Gastrocnemius medialis (tissue), 4 donors: Measurements from ENCODE around the gene RTN3. TPM values are rescaled to one million over a fixed set of nuclear protein-coding genes. Genes with fewer than 3 reads are reported as not detected.

Experiments used
- ATAC-seq, 2 donors: fragments of 150-250 bp; one replicate each; pipeline ENCODE4 v1.9.1; 2016
- DNase-seq, 2 donors: peaks; one replicate each; pipeline ENCODE4 v3.0.0-alpha.2; 2019
- H3K27ac ChIP-seq, 4 donors: fragments of 200-600 bp; sonication (generic); 1 replicate in 1 of 4; 2 replicates in 3 of 4; pipeline ENCODE4 v1.5.1; 2016 to 2018; ENCODE audit warnings: mild to moderate bottlenecking in 2 of 4, moderate library complexity in 1 of 4
- H3K27me3 ChIP-seq, 3 donors: fragments of 200-600 bp; sonication (generic) in 2 of 3; 1 replicate in 1 of 3; 2 replicates in 2 of 3; pipeline versions ENCODE4 v1.5.1 to v1.6.0; 2016 to 2019; ENCODE audit warnings: mild to moderate bottlenecking in 1 of 3, moderate library complexity in 1 of 3
- H3K36me3 ChIP-seq, 2 donors: fragments of 200-600 bp; sonication (generic) in 1 of 2; one replicate each; pipeline ENCODE4 v1.5.1; 2017 to 2018
- H3K4me1 ChIP-seq, 2 donors: fragments of 200-600 bp; sonication (generic) in 1 of 2; one replicate each; pipeline ENCODE4 v1.5.1; 2016 to 2017; ENCODE audit warnings: mild to moderate bottlenecking in 2 of 2
- H3K4me3 ChIP-seq, 4 donors: fragments of 200-600 bp; sonication (generic) in 3 of 4; 1 replicate in 1 of 4; 2 replicates in 3 of 4; pipeline ENCODE4 v1.5.1; 2016 to 2019; ENCODE audit warnings: mild to moderate bottlenecking in 2 of 4
- H3K9me3 ChIP-seq, 3 donors: fragments of 200-600 bp; sonication (generic) in 2 of 3; 1 replicate in 1 of 3; 2 replicates in 2 of 3; pipeline ENCODE4 v1.5.1; 2016 to 2019
- CTCF ChIP-seq, 5 experiments: fragments of 450-650 bp in 3 of 5; fragments of 200-600 bp in 2 of 5; sonication (generic) in 2 of 5; IDR thresholded peaks in 4 of 5; conservative IDR thresholded peaks in 1 of 5; 1 replicate in 4 of 5; 2 replicates in 1 of 5; pipeline ENCODE4 v1.5.1; 2016 to 2019; ENCODE audit warnings: antibody characterized with exemption in 5 of 5, mild to moderate bottlenecking in 3 of 5, moderate library complexity in 3 of 5
- POLR2A ChIP-seq, 2 donors: fragments of 450-650 bp; IDR thresholded peaks; one replicate each; pipeline ENCODE4 v1.6.1; 2017; ENCODE audit warnings: antibody characterized with exemption in 2 of 2, mild to moderate bottlenecking in 2 of 2, moderate library complexity in 2 of 2
- in situ Hi-C, 4 donors: fragments of 200-750 bp; cut with MboI; loops; one replicate each; pipeline versions ENCODE4 v1.15.0 to v1.8.0; 2017; ENCODE audit warnings: low sequenced_read_pairs in 4 of 4
- intact Hi-C: fragments of 100-400 bp; cut with DNase I; formaldehyde crosslinking; loops from one replicate; pipeline ENCODE4 v1.15.1; 2023; ENCODE audit warnings: low total_unique reads
- total RNA-seq, 4 donors: library from RNA; depleted of rRNA; stranded (reverse); fragments of >200 nt; gene quantifications; one replicate each; pipeline versions ENCODE4 v1.1.0 to v1.2.3, GENCODE V29; 2016

RTN3 gene
- total RNA-seq, 4 donors from 2014 or later: 45.5 to 112 (median 86.0) TPM

DNA sequence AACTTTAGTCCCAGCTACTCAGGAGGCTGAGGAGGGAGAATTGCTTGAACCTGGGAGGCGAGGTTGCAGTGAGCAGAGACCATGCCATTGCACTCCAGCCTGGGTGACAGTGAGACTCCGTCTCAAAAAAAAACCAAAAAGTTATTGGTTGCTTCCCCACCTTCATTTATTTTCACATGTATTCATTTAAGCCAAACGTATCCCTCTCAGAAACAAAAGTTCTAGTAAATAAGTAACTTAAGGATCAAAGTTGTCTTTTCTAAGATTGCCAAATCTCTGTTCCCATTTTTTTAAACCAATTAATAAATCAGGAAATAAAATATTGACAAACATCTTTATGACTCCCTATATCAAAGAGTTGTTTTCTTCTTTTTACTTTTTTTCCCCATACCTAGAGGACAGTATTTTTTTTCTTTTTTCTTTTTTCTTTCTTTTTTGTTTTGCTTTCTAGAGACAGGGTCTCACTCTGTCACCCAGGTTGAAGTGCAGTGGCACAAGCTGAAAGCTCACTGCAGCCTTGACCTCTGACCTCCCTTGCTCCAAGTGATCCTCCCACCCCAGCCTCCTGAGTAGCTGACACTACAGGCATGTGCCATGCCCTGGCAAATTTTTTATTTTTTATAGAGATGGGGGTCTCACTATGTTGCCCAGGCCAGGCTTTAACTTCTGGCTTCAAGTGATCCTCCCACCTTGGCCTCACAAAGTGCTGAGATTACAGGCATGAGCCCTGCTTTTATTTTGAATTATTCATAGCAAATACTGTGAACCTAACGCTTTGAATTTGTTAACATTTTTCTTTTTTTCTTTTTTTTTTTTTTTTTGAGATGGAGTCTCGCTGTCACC lies 75.8 kb downstream of the RTN3 start:
- ATAC-seq (no peak), DNase-seq (no peak)
- H3K27me3 ChIP-seq: no peaks in the 10 kb centered on the region
- no peaks in the 10 kb centered on the region for H3K9me3 ChIP-seq
- intact Hi-C loops (no loop called here), in situ Hi-C loops (no loop called here)
- H3K27ac ChIP-seq: no peak overlapping the region
- no peak for TF ChIP-seq POLR2A (IDR thresholded peaks at IDR 0.05)
- peaks cover 0 to 1% of the 10 kb centered on the region in 2 donors for H3K4me1 ChIP-seq
- peaks cover 0 to 57% of the 10 kb centered on the region in 2 donors for H3K36me3 ChIP-seq
- H3K4me3 ChIP-seq: no peak overlapping the region

DNA sequence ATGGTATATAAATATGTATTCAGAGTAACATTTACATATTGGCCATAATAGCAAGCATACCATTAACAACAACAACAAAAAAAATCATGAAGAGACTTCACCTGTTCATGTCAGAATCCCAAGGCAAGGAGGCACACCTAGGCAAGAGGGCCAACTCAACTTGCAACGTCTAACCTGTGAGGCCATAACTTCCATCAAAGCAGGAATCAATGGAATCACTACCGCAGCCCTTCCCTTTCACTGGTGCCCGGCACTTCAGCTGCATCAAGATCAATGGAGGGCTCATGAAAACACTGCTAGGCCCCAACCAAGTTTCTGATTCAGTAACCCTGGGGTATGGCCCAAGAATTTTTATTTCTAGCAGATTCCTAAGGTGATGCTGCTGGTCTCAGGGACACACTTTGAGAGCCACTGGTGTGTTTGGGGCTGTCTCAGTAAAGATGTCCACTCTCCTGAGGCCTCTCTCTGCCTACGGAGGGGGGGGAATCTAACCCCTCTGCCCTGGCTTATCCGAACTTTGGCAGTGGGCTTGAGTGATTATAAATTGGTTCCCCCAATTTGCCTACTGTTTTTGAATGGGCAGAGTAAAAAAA lies 79.3 kb downstream of the RTN3 start:
- in situ Hi-C loops: loop anchor here in 1 of 4 donors (10.0 kb wide), 1 partner anchor 184 kb away; no protein-coding TSS in a partner anchor
- ATAC-seq (no peak), DNase-seq (no peak)
- no peaks in the 10 kb centered on the region for H3K9me3 ChIP-seq
- TF ChIP-seq POLR2A (IDR thresholded peaks at IDR 0.05) (no peak), CTCF (IDR thresholded peaks at IDR 0.05 in 4 of 5, conservative IDR thresholded peaks at IDR 0.05 in 1 of 5) (no peak)
- H3K36me3 ChIP-seq: peaks cover 0 to 30% of the 10 kb centered on the region in 2 donors
- H3K27ac ChIP-seq: no peak overlapping the region
- H3K4me3 ChIP-seq: no peak overlapping the region
- intact Hi-C loops: loop anchor here (10.0 kb wide), 1 partner anchor 114 kb away; no protein-coding TSS in a partner anchor
- H3K27me3 ChIP-seq: no peaks in the 10 kb centered on the region
- H3K4me1 ChIP-seq: peaks cover 0 to 9% of the 10 kb centered on the region in 2 donors

DNA sequence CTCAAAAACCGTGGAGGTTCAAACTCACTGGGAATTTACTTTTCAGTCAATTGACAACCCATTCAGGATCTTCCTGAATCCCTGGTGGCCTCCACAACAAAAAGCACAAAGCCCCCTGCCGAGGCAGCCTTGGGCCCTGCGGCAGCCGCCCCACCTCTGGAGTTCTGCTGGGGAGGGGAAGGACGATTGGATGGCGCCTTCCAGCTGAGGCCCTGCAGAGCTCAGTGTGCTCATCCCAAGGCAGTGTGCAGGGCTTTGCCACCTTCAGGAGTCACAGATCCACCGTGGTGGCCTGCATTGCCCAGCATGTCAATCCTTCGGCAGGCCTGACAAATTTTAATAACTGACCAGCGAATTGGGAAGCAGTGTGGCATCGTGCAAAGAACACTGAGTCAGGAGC lies 79.9 kb downstream of the RTN3 start:
- Histone ChIP-seq H3K9me3 (no peaks in the 10 kb centered on the region), H3K36me3 (peaks cover 0 to 26% of the 10 kb centered on the region in 2 donors), H3K27me3 (no peaks in the 10 kb centered on the region), H3K4me1 (peaks cover 0 to 9% of the 10 kb centered on the region in 2 donors), H3K27ac (no peak overlapping the region), H3K4me3 (no peak overlapping the region)
- no peak for ATAC-seq
- no peak for TF ChIP-seq POLR2A (IDR thresholded peaks at IDR 0.05)
- no peak for TF ChIP-seq CTCF (IDR thresholded peaks at IDR 0.05 in 4 of 5, conservative IDR thresholded peaks at IDR 0.05 in 1 of 5)
- in situ Hi-C loops (loop anchor here in 1 of 4 donors (10.0 kb wide), 1 partner anchor 184 kb away; no protein-coding TSS in a partner anchor), intact Hi-C loops (loop anchor here (10.0 kb wide), 1 partner anchor 114 kb away; no protein-coding TSS in a partner anchor)
- DNase-seq: no peak

DNA sequence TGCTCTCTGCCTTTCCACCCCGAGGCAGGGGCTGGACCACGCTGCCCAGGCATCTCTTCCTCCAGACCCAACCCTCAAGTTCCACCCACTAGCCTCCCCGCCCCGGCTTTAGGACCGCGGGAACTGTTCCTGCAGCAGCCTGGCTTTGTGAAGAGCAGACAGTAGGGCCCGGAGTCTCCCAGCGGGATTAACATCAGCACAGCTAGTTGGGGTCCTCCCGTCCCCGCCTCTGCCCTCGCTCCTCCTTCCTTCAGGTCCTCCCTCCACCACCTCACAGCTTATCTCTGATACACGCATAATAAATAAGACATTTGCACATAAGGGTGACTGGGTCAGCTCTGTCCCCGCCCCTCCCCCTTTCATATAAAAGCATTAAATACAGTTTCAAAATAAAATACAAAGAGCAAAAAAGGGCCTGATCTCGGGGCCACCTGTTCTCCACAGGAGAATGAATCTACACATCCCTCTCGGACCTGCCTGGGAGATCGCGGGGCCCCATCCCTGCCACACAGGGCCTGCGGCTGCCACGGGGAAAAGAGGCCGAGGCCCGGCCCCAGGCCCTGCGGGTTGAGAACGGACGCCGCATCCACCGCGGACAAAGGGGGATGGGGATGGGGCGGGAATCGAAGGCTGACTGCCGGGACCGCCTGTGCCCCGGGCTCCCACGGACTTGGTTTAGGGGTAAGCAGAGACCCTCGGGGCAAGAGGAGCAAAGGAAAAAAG lies 80.8 kb downstream of the RTN3 start:
- DNase-seq: peak in 1 of 2 donors; percentile 20
- Histone ChIP-seq H3K4me1 (peaks cover 6 to 17% of the 10 kb centered on the region in 2 donors), H3K9me3 (no peaks in the 10 kb centered on the region), H3K27me3 (no peaks in the 10 kb centered on the region), H3K4me3 (peak overlapping the region; percentile 46 to 68 (median 56)), H3K27ac (peak overlapping the region in 2 of 4 donors; percentile 9 to 14), H3K36me3 (peaks cover 0 to 17% of the 10 kb centered on the region in 2 donors)
- intact Hi-C loops (loop anchor here (10.0 kb wide), 1 partner anchor 113 kb away; no protein-coding TSS in a partner anchor), in situ Hi-C loops (loop anchor here in 1 of 4 donors (10.0 kb wide), 1 partner anchor 183 kb away; no protein-coding TSS in a partner anchor)
- no peak for ATAC-seq
- TF ChIP-seq POLR2A (IDR thresholded peaks at IDR 0.05): no peak
- no peak for TF ChIP-seq CTCF (IDR thresholded peaks at IDR 0.05 in 4 of 5, conservative IDR thresholded peaks at IDR 0.05 in 1 of 5)
